ENCODE results near the gene PRR15L.

GRCh38 chr17:47918991-47919390 is 38.7 kb downstream of the PRR15L start:
- TF ChIP-seq CTCF (IDR thresholded peaks at IDR 0.05) (no peak), POLR2A (IDR thresholded peaks at IDR 0.05) (no peak)
